CD4-positive, CD25-positive, alpha-beta regulatory T cell (primary cell): Measurements from ENCODE around the gene RGL1. TPM values are rescaled to one million over a fixed set of nuclear protein-coding genes. Genes with fewer than 3 reads are reported as not detected.

ENCODE experiments used
- ATAC-seq, 2 donors: fragments of 150-1000 bp; cut with Tn5 transposase; one replicate each; pipeline ENCODE4 v1.10.0; 2021; ENCODE audit warnings: low read depth in 2 of 2, moderate number of reproducible peaks in 2 of 2, moderate library complexity in 1 of 2
- DNase-seq, 3 donors: peaks; one replicate each; pipeline versions ENCODE4 v3.0.0 to v3.0.0-alpha.2; 2012 to 2022; ENCODE audit warnings: mixed read lengths in 1 of 3
- H3K27ac ChIP-seq: one replicate; pipeline ENCODE4 v1.7.0; 2013; ENCODE audit warnings: mild to moderate bottlenecking, low read length; ENCODE audit not compliant: insufficient read depth, poor library complexity, severe bottlenecking
- H3K27me3 ChIP-seq: one replicate; pipeline ENCODE4 v1.7.0; 2013; ENCODE audit warnings: low read length; ENCODE audit not compliant: control insufficient read depth, insufficient read depth
- H3K36me3 ChIP-seq: one replicate; pipeline ENCODE4 v1.7.0; 2013; ENCODE audit warnings: mild to moderate bottlenecking, low read length, moderate library complexity; ENCODE audit not compliant: control insufficient read depth, insufficient read depth
- H3K4me1 ChIP-seq: 2 replicates; pipeline ENCODE4 v1.7.0; 2013; ENCODE audit warnings: mild to moderate bottlenecking, low read length; ENCODE audit not compliant: insufficient read depth, control insufficient read depth, poor library complexity, severe bottlenecking
- H3K4me3 ChIP-seq: one replicate; pipeline ENCODE4 v1.7.0; 2013; ENCODE audit warnings: low read depth, mild to moderate bottlenecking, low read length, moderate library complexity
- H3K9me3 ChIP-seq, 2 experiments: 1 replicate in 1 of 2; 2 replicates in 1 of 2; pipeline ENCODE4 v1.7.0; 2013; ENCODE audit warnings: low read length in 2 of 2, mild to moderate bottlenecking in 1 of 2, moderate library complexity in 1 of 2; ENCODE audit not compliant: control insufficient read depth in 2 of 2
- H3K27ac Mint-ChIP-seq, 3 donors: one replicate each; pipeline ENCODE4 v1.8.0; 2020 to 2022; ENCODE audit warnings: mild to moderate bottlenecking in 3 of 3, mixed read lengths in 3 of 3, moderate library complexity in 2 of 3
- H3K27me3 Mint-ChIP-seq: one replicate; pipeline ENCODE4 v1.8.0; 2022; ENCODE audit warnings: mild to moderate bottlenecking, mixed read lengths
- H3K36me3 Mint-ChIP-seq: one replicate; pipeline ENCODE4 v1.8.0; 2020; ENCODE audit warnings: mixed read lengths
- H3K4me1 Mint-ChIP-seq, 4 donors: one replicate each; pipeline ENCODE4 v1.8.0; 2020 to 2022; ENCODE audit warnings: mixed read lengths in 4 of 4, mild to moderate bottlenecking in 1 of 4
- H3K4me3 Mint-ChIP-seq, 4 donors: one replicate each; pipeline ENCODE4 v1.8.0; 2020 to 2022; ENCODE audit warnings: mild to moderate bottlenecking in 4 of 4, mixed read lengths in 4 of 4, moderate library complexity in 3 of 4
- H3K9me3 Mint-ChIP-seq, 7 donors: one replicate each; pipeline ENCODE4 v1.8.0; 2020 to 2022; ENCODE audit warnings: mixed read lengths in 7 of 7, mild to moderate bottlenecking in 3 of 7, moderate library complexity in 2 of 7
- polyA plus RNA-seq, 4 donors: library from polyadenylated mRNA; unstranded; fragments of 300-500 nt; fragmentation: Illumina TruSeq; gene quantifications; one replicate each; pipeline ENCODE4 v1.2.3, GENCODE V29; 2021
- total RNA-seq: library from RNA; stranded (reverse); gene quantifications from one replicate; pipeline ENCODE4 v1.2.3, GENCODE V29; 2022

Gene RGL1
- total and polyA plus RNA-seq, 5 donors from 2014 or later = 1.4 to 2.8 (median 1.9) TPM

DNA sequence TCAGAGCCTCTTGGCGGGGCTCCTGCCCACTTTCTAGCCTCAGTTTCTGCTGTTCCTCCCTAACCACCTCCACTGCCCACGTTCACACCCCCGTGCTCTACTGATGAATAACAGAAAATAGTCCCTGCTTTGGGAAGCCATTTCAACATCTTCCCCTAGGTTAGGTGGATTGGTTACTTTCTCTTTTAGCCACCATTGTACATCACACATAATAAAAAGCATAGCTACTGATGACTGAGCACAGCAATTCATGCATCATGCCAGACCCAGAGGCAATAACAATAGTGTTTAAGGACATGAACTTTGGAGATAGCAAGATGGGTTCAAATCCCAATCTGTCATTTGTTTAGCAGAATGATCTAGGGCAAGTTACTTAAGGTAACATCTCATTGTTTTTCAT lies 158.0 kb downstream of the RGL1 start:
- H3K36me3 Mint-ChIP-seq = no peaks in the 10 kb centered on the region
- no peak overlapping the region for H3K27ac ChIP-seq
- H3K4me1 ChIP-seq = no peaks in the 10 kb centered on the region
- peaks cover 0 to 2% (median 0%) of the 10 kb centered on the region in 7 donors for H3K9me3 Mint-ChIP-seq
- no peak overlapping the region for H3K4me3 ChIP-seq
- no peaks in the 10 kb centered on the region for H3K9me3 ChIP-seq
- peaks cover 4% of the 10 kb centered on the region for H3K27me3 ChIP-seq
- peaks cover 0 to 3% (median 0%) of the 10 kb centered on the region in 4 donors for H3K4me1 Mint-ChIP-seq
- no peaks in the 10 kb centered on the region for H3K36me3 ChIP-seq
- no peak overlapping the region for H3K4me3 Mint-ChIP-seq
- DNase-seq (no peak), ATAC-seq (no peak)
- H3K27ac Mint-ChIP-seq = peak overlapping the region in 1 of 3 donors; percentile 14
- H3K27me3 Mint-ChIP-seq = peaks cover 12% of the 10 kb centered on the region

DNA sequence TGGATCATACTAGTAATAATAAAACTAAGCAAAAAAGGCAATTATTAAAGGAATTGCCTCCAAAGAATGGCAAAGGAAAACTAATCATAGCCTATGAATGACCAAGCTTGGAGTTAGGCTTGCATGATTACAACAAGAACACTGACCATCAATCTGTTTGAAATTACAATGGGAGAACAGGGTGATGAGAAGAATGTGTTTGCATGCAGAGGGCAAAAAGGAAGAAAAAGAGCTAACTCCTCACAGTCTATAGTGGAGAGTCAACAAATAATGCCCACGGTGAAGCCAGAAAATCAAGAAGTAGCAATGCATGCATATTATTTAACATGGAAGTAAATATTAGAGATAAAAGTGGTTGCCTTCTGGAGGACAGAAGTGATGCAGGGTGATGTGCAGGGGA lies 160.8 kb downstream of the RGL1 start:
- Mint-ChIP-seq H3K4me3 (no peak overlapping the region), H3K9me3 (peaks cover 0 to 2% (median 0%) of the 10 kb centered on the region in 7 donors), H3K27me3 (peaks cover 20% of the 10 kb centered on the region), H3K27ac (no peak overlapping the region), H3K36me3 (no peaks in the 10 kb centered on the region), H3K4me1 (peaks cover 0 to 3% (median 0%) of the 10 kb centered on the region in 4 donors)
- Histone ChIP-seq H3K27me3 (peaks cover 7% of the 10 kb centered on the region), H3K4me1 (no peaks in the 10 kb centered on the region), H3K27ac (no peak overlapping the region), H3K9me3 (no peaks in the 10 kb centered on the region), H3K36me3 (no peaks in the 10 kb centered on the region), H3K4me3 (no peak overlapping the region)
- DNase-seq (no peak), ATAC-seq (no peak)

DNA sequence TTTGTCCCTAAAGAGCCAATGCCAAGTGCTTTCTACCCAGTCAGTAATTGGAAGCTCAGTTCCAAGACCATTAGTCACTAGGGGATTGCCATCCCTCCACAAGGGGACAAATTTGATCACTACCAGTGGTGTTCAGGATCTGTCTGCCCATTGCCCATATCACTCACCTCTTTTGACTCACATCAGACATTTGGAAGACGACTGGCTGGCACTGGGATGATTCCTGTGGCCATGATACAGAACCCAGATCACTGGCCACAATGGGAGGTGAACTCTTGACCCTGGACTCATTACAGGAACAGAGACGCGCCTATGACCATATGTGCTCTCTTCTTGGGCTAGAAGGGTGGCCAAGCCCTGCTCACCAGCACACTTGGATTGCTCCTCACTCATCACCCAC lies 161.6 kb downstream of the RGL1 start:
- no peak overlapping the region for H3K4me3 ChIP-seq
- H3K9me3 ChIP-seq = no peaks in the 10 kb centered on the region
- peaks cover 7% of the 10 kb centered on the region for H3K27me3 ChIP-seq
- H3K4me1 ChIP-seq = no peaks in the 10 kb centered on the region
- no peaks in the 10 kb centered on the region for H3K36me3 Mint-ChIP-seq
- no peaks in the 10 kb centered on the region for H3K36me3 ChIP-seq
- no peak overlapping the region for H3K27ac Mint-ChIP-seq
- H3K27me3 Mint-ChIP-seq = peaks cover 20% of the 10 kb centered on the region
- no peak overlapping the region for H3K4me3 Mint-ChIP-seq
- DNase-seq (no peak), ATAC-seq (no peak)
- no peak overlapping the region for H3K27ac ChIP-seq
- H3K9me3 Mint-ChIP-seq = peaks cover 0 to 2% (median 0%) of the 10 kb centered on the region in 7 donors
- peaks cover 0 to 3% (median 0%) of the 10 kb centered on the region in 4 donors for H3K4me1 Mint-ChIP-seq

DNA sequence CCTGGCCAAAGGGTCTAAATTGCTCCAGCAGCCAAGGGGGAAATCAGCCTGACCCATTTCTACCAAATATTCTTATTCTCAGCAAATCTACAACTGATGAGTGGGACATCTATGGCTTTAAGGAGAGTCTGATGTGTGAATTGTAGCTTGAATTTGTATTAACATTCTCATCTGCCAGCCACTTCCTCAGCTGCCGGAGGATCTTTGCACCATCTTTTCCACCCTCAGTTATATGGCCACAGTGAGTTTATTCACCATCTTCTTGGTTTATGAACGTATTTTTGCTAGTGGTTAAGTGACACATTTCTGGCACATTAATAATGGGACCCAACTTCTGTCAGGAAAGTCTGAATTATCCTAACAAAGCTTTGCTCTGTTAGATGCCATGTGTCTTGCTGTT lies 163.0 kb downstream of the RGL1 start:
- H3K27ac ChIP-seq = no peak overlapping the region
- no peaks in the 10 kb centered on the region for H3K9me3 ChIP-seq
- Mint-ChIP-seq H3K36me3 (no peaks in the 10 kb centered on the region), H3K27ac (peak overlapping the region in 1 of 3 donors; percentile 74), H3K4me3 (no peak overlapping the region), H3K4me1 (peaks cover 0 to 2% (median 0%) of the 10 kb centered on the region in 4 donors), H3K9me3 (peaks cover 0 to under 1% (median 0%) of the 10 kb centered on the region in 7 donors), H3K27me3 (peaks cover 20% of the 10 kb centered on the region)
- ATAC-seq = no peak
- DNase-seq = no peak
- peaks cover 7% of the 10 kb centered on the region for H3K27me3 ChIP-seq
- no peaks in the 10 kb centered on the region for H3K36me3 ChIP-seq
- H3K4me3 ChIP-seq = no peak overlapping the region
- no peaks in the 10 kb centered on the region for H3K4me1 ChIP-seq

DNA sequence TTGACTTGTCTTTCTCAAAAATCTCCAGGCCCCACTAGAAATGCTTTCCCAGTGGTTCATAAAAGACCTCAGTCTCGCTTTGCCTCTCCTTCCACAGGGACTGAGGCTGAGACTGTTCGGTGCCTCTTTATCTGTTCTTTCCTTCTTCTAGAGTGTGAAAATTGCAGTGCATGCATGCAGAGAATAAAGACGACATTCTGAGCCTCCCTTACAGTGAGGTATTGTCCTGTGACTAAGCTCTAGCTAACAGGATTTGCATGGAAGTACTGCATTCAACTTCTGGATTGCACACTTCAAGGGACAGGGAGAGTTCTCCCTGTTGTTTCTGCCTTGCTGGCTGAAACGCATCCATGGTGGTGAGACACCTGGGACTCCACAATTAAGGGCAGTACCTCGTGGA lies 163.5 kb downstream of the RGL1 start:
- peaks cover 7% of the 10 kb centered on the region for H3K27me3 ChIP-seq
- no peak overlapping the region for H3K4me3 ChIP-seq
- DNase-seq (no peak), ATAC-seq (no peak)
- H3K9me3 ChIP-seq = no peaks in the 10 kb centered on the region
- Mint-ChIP-seq H3K4me1 (no peaks in the 10 kb centered on the region), H3K9me3 (no peaks in the 10 kb centered on the region), H3K27ac (no peak overlapping the region), H3K27me3 (peaks cover 21% of the 10 kb centered on the region), H3K4me3 (no peak overlapping the region), H3K36me3 (no peaks in the 10 kb centered on the region)
- H3K4me1 ChIP-seq = no peaks in the 10 kb centered on the region
- no peak overlapping the region for H3K27ac ChIP-seq
- no peaks in the 10 kb centered on the region for H3K36me3 ChIP-seq

DNA sequence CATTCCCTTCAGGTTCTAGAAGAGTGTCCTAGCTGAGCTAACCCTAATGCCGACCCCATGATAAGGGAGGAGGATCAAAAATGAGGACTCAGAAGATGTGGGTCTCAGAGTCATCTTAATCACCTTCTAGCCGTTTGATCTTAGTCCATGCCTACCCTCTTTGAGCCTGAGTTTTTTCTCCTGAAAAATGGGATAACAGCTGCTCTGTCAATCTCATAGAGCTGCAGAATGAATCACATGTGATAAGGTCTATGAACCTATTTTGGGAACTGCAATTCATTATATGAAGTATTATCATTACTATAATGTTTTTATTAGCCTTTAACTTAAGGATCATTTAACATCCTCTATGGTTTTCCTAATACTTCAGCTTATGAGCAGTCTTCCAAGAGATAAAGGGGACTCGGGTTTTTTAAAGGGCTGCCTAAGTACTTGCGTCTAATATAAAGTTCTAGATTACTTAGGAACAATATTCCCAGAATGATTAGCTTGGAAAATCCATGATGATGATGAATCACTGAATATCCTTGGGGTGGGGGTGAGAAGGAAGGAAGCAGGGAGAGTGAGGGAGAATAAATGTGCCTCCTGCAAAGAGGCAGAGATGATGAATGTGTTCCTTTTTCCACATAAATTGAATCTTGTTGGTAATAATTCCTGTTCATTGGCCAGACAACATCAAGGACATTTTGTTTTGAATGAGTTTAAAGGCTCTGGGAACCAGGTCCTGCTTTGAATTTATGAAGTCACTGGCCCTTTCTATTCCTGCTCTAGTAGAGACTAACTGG lies 165.8 kb downstream of the RGL1 start:
- Mint-ChIP-seq H3K27me3 (peaks cover 29% of the 10 kb centered on the region), H3K9me3 (peaks cover 0 to 2% (median 0%) of the 10 kb centered on the region in 7 donors), H3K27ac (no peak overlapping the region), H3K36me3 (no peaks in the 10 kb centered on the region), H3K4me1 (no peaks in the 10 kb centered on the region), H3K4me3 (no peak overlapping the region)
- Histone ChIP-seq H3K27me3 (peaks cover 5% of the 10 kb centered on the region), H3K4me1 (no peaks in the 10 kb centered on the region), H3K9me3 (no peaks in the 10 kb centered on the region), H3K27ac (no peak overlapping the region), H3K36me3 (no peaks in the 10 kb centered on the region), H3K4me3 (no peak overlapping the region)
- no peak for ATAC-seq
- no peak for DNase-seq

DNA sequence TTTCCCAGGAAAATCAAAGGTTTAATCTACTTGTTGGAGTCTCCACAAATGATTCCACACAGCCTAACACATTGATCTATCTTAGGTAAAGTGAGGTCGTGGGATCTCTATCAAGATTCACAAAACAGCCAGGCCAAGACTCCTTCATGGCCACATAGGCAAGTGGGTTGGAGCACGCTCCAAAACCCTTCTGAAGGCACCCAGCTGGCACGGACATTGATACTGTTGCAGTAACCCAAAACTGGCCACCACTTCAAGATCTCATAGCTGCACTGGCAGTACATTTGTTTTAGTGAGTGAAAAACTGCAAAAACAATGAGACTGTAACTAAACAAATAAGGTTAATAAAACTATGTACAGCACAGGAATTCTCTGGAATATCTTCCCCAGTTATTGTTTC lies 170.7 kb downstream of the RGL1 start:
- Mint-ChIP-seq H3K27me3 (peaks cover 23% of the 10 kb centered on the region), H3K4me3 (no peak overlapping the region), H3K9me3 (peaks cover 0 to 4% (median 0%) of the 10 kb centered on the region in 7 donors), H3K4me1 (no peaks in the 10 kb centered on the region), H3K27ac (no peak overlapping the region), H3K36me3 (no peaks in the 10 kb centered on the region)
- no peaks in the 10 kb centered on the region for H3K4me1 ChIP-seq
- ATAC-seq = no peak
- H3K4me3 ChIP-seq = no peak overlapping the region
- H3K27ac ChIP-seq = no peak overlapping the region
- no peaks in the 10 kb centered on the region for H3K9me3 ChIP-seq
- no peak for DNase-seq
- peaks cover 3% of the 10 kb centered on the region for H3K27me3 ChIP-seq
- no peaks in the 10 kb centered on the region for H3K36me3 ChIP-seq

DNA sequence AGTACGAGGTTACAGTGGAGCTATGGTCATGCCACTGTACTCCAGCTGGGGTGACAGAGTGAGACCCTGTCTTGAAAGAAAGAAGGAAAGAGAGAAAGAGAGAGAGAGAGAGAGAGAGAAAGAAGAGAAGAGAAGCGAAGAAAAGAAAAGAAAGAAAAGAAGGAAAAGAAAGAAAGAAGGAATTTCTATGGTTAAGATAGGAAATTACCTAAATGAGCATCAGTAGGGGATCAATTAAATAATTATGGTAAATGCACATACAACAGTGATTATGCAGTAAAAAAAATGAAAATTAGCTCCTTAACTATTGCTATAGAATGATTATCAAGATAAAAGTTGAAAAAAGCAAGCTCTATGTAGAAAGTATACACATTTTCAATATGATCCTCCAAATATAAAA lies 172.8 kb downstream of the RGL1 start:
- no peak overlapping the region for H3K4me3 ChIP-seq
- H3K27ac Mint-ChIP-seq = no peak overlapping the region
- H3K27ac ChIP-seq = no peak overlapping the region
- no peaks in the 10 kb centered on the region for H3K4me1 Mint-ChIP-seq
- no peak for ATAC-seq
- H3K36me3 ChIP-seq = no peaks in the 10 kb centered on the region
- H3K4me3 Mint-ChIP-seq = no peak overlapping the region
- peaks cover 30% of the 10 kb centered on the region for H3K27me3 Mint-ChIP-seq
- no peaks in the 10 kb centered on the region for H3K9me3 ChIP-seq
- no peak for DNase-seq
- peaks cover 0 to 4% (median 0%) of the 10 kb centered on the region in 7 donors for H3K9me3 Mint-ChIP-seq
- H3K36me3 Mint-ChIP-seq = no peaks in the 10 kb centered on the region
- peaks cover 3% of the 10 kb centered on the region for H3K27me3 ChIP-seq
- no peaks in the 10 kb centered on the region for H3K4me1 ChIP-seq
